ENCODE data around the gene USP48. TPM values are rescaled to one million over a fixed set of nuclear protein-coding genes. Genes with fewer than 3 reads are reported as not detected.

USP48 gene
- polyA plus RNA-seq, 2 donors, result 14.4 to 18.4 TPM

DNA sequence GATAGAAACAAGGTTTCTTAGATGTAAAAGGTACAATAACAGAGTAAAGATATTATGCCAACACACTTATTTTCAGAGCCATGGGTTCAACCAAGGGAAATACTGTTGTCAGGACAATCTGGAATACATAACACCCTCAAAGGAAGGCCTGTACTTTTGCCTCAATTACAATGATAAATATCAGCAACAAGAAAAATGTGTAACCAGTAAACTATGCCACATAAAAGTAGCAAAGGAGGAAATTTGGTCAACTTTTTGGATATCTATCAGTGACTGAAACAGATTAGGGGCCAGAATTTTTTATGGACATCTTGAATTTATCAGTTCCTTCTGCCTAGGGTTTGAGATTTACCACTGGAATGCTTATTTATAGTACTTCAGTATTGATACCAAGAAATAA lies 89.2 kb downstream of the USP48 start:
- H3K27me3 ChIP-seq (ENCODE audit: control insufficient read depth in 1 of 2, insufficient read depth in 2 of 2, low read length in 2 of 2), result no peaks in the 10 kb centered on the region
- H3K4me1 ChIP-seq (ENCODE audit: control insufficient read depth in 2 of 2, insufficient read depth in 2 of 2, low read length in 1 of 2), result no peaks in the 10 kb centered on the region
- peaks cover 10% of the 10 kb centered on the region in 2 donors for H3K36me3 ChIP-seq (ENCODE audit: control insufficient read depth in 2 of 2, insufficient read depth in 2 of 2, low read length in 1 of 2)
- H3K9me3 ChIP-seq (ENCODE audit: control insufficient read depth in 2 of 2, insufficient read depth in 1 of 2, low read depth in 1 of 2, low read length in 1 of 2), result no peaks in the 10 kb centered on the region
- H3K27ac ChIP-seq (ENCODE audit: low read depth in 2 of 2, low read length in 1 of 2), result no peak overlapping the region
- H3K4me3 ChIP-seq (ENCODE audit: low read depth in 1 of 2, low read length in 2 of 2), result no peak overlapping the region

DNA sequence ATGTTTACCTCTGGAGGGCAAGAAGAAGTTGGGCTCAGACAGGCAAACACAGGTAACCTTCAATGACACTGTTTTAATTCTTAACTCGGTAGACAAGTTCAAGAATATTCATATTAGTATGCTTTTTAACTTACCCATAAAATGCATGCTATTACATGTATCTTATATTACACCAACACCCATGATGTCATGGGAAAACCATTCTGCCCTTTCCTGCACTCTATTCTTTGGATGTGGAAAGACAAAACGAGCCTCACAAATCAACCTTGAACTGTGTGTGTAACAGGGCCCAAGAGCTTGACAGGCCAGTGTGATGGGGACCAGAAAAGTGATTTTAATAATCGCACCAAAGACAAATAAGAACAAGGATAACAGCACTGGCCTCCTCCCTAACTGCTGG lies 91.2 kb downstream of the USP48 start:
- no peak overlapping the region for H3K27ac ChIP-seq (ENCODE audit: low read depth in 2 of 2, low read length in 1 of 2)

GRCh38 chr1:21689661-21690372 lies 93.1 kb downstream of the USP48 start:
- no peak overlapping the region for H3K4me3 ChIP-seq (ENCODE audit: low read depth in 1 of 2, low read length in 2 of 2)
- WGBS, 2 donors, result 90 to 92% methylated on average over 6 of the region's 6 CpGs
- H3K27ac ChIP-seq (ENCODE audit: low read depth in 2 of 2, low read length in 1 of 2), result no peak overlapping the region
- no peaks in the 10 kb centered on the region for H3K9me3 ChIP-seq (ENCODE audit: control insufficient read depth in 2 of 2, insufficient read depth in 1 of 2, low read depth in 1 of 2, low read length in 1 of 2)
- H3K4me1 ChIP-seq (ENCODE audit: control insufficient read depth in 2 of 2, insufficient read depth in 2 of 2, low read length in 1 of 2), result no peaks in the 10 kb centered on the region
- H3K27me3 ChIP-seq (ENCODE audit: control insufficient read depth in 1 of 2, insufficient read depth in 2 of 2, low read length in 2 of 2), result no peaks in the 10 kb centered on the region
- H3K36me3 ChIP-seq (ENCODE audit: control insufficient read depth in 2 of 2, insufficient read depth in 2 of 2, low read length in 1 of 2), result peaks cover 18 to 19% of the 10 kb centered on the region in 2 donors

More for the DNA sequence above, 91.2 kb downstream of the USP48 start:
- no peaks in the 10 kb centered on the region for H3K4me1 ChIP-seq (ENCODE audit: control insufficient read depth in 2 of 2, insufficient read depth in 2 of 2, low read length in 1 of 2)
- 54 to 65% methylated on average over 3 of the region's 3 CpGs for WGBS, 2 donors
- H3K9me3 ChIP-seq (ENCODE audit: control insufficient read depth in 2 of 2, insufficient read depth in 1 of 2, low read depth in 1 of 2, low read length in 1 of 2), result no peaks in the 10 kb centered on the region
- H3K36me3 ChIP-seq (ENCODE audit: control insufficient read depth in 2 of 2, insufficient read depth in 2 of 2, low read length in 1 of 2), result peaks cover 14 to 16% of the 10 kb centered on the region in 2 donors
- no peaks in the 10 kb centered on the region for H3K27me3 ChIP-seq (ENCODE audit: control insufficient read depth in 1 of 2, insufficient read depth in 2 of 2, low read length in 2 of 2)
- H3K4me3 ChIP-seq (ENCODE audit: low read depth in 1 of 2, low read length in 2 of 2), result no peak overlapping the region

GRCh38 chr1:21687081-21687529 lies 95.8 kb downstream of the USP48 start:
- H3K27ac ChIP-seq (ENCODE audit: low read depth in 2 of 2, low read length in 1 of 2), result no peak overlapping the region
- no peaks in the 10 kb centered on the region for H3K9me3 ChIP-seq (ENCODE audit: control insufficient read depth in 2 of 2, insufficient read depth in 1 of 2, low read depth in 1 of 2, low read length in 1 of 2)
- 94 to 96% methylated on average over 2 of the region's 2 CpGs for WGBS, 2 donors
- H3K4me3 ChIP-seq (ENCODE audit: low read depth in 1 of 2, low read length in 2 of 2), result no peak overlapping the region
- no peaks in the 10 kb centered on the region for H3K4me1 ChIP-seq (ENCODE audit: control insufficient read depth in 2 of 2, insufficient read depth in 2 of 2, low read length in 1 of 2)
- no peaks in the 10 kb centered on the region for H3K27me3 ChIP-seq (ENCODE audit: control insufficient read depth in 1 of 2, insufficient read depth in 2 of 2, low read length in 2 of 2)
- H3K36me3 ChIP-seq (ENCODE audit: control insufficient read depth in 2 of 2, insufficient read depth in 2 of 2, low read length in 1 of 2), result peaks cover 13 to 15% of the 10 kb centered on the region in 2 donors

GRCh38 chr1:21685946-21686678 lies 96.8 kb downstream of the USP48 start:
- no peak overlapping the region for H3K4me3 ChIP-seq (ENCODE audit: low read depth in 1 of 2, low read length in 2 of 2)
- WGBS, 2 donors, result 97 to 99% methylated on average over 4 of the region's 4 CpGs
- H3K4me1 ChIP-seq (ENCODE audit: control insufficient read depth in 2 of 2, insufficient read depth in 2 of 2, low read length in 1 of 2), result no peaks in the 10 kb centered on the region
- H3K36me3 ChIP-seq (ENCODE audit: control insufficient read depth in 2 of 2, insufficient read depth in 2 of 2, low read length in 1 of 2), result peaks cover 11 to 13% of the 10 kb centered on the region in 2 donors
- no peak overlapping the region for H3K27ac ChIP-seq (ENCODE audit: low read depth in 2 of 2, low read length in 1 of 2)
- H3K9me3 ChIP-seq (ENCODE audit: control insufficient read depth in 2 of 2, insufficient read depth in 1 of 2, low read depth in 1 of 2, low read length in 1 of 2), result no peaks in the 10 kb centered on the region
- H3K27me3 ChIP-seq (ENCODE audit: control insufficient read depth in 1 of 2, insufficient read depth in 2 of 2, low read length in 2 of 2), result no peaks in the 10 kb centered on the region

DNA sequence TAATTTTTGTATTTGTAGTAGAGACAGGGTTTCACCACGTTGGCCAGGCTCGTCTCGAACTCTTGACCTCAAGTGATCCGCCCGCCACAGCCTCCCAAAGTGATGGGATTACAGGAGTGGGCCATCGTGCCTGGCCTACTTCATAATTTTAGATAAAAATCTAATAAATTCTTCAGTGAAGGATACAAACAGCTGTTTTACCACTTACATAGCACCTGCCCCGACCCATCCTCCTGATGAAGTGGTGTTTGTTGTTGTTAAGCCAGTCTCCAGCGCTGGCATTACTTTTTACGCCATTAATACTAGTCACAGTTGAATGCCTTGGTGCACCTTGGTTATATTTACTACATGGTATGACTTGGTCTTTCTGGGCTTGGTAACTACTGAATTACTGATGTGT lies 101.5 kb downstream of the USP48 start:
- H3K27ac ChIP-seq (ENCODE audit: low read depth in 2 of 2, low read length in 1 of 2), result no peak overlapping the region
- WGBS, 2 donors, result 88 to 89% methylated on average over 9 of the region's 9 CpGs
- peaks cover 2 to 6% of the 10 kb centered on the region in 2 donors for H3K36me3 ChIP-seq (ENCODE audit: control insufficient read depth in 2 of 2, insufficient read depth in 2 of 2, low read length in 1 of 2)
- no peaks in the 10 kb centered on the region for H3K9me3 ChIP-seq (ENCODE audit: control insufficient read depth in 2 of 2, insufficient read depth in 1 of 2, low read depth in 1 of 2, low read length in 1 of 2)
- H3K4me3 ChIP-seq (ENCODE audit: low read depth in 1 of 2, low read length in 2 of 2), result no peak overlapping the region
- peaks cover 0 to 3% of the 10 kb centered on the region in 2 donors for H3K4me1 ChIP-seq (ENCODE audit: control insufficient read depth in 2 of 2, insufficient read depth in 2 of 2, low read length in 1 of 2)
- no peaks in the 10 kb centered on the region for H3K27me3 ChIP-seq (ENCODE audit: control insufficient read depth in 1 of 2, insufficient read depth in 2 of 2, low read length in 2 of 2)

DNA sequence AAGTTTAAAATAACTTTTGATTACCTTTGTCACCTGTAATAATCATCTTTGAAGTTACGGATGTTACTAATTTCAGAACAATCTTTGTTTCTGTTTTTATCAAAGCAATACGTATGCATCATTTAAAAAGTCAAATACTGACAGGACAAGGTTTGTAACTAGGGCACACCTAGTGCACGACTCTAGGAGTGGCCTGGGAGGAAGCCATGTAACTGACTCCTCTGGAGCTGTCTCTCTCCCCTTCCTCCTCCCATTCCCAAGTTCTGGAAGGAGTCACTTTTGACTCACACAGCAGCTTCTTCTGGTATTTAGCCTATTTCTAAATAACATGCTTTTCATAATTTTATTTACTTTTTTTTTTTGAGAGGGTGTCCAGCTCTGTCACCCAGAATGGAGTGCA lies 102.0 kb downstream of the USP48 start:
- Histone ChIP-seq H3K27ac (ENCODE audit: low read depth in 2 of 2, low read length in 1 of 2) (no peak overlapping the region), H3K36me3 (ENCODE audit: control insufficient read depth in 2 of 2, insufficient read depth in 2 of 2, low read length in 1 of 2) (peaks cover 0 to 4% of the 10 kb centered on the region in 2 donors), H3K9me3 (ENCODE audit: control insufficient read depth in 2 of 2, insufficient read depth in 1 of 2, low read depth in 1 of 2, low read length in 1 of 2) (no peaks in the 10 kb centered on the region), H3K4me3 (ENCODE audit: low read depth in 1 of 2, low read length in 2 of 2) (no peak overlapping the region), H3K27me3 (ENCODE audit: control insufficient read depth in 1 of 2, insufficient read depth in 2 of 2, low read length in 2 of 2) (no peaks in the 10 kb centered on the region), H3K4me1 (ENCODE audit: control insufficient read depth in 2 of 2, insufficient read depth in 2 of 2, low read length in 1 of 2) (peaks cover 0 to 4% of the 10 kb centered on the region in 2 donors)
- 62 to 65% methylated on average over 3 of the region's 3 CpGs for WGBS, 2 donors

DNA sequence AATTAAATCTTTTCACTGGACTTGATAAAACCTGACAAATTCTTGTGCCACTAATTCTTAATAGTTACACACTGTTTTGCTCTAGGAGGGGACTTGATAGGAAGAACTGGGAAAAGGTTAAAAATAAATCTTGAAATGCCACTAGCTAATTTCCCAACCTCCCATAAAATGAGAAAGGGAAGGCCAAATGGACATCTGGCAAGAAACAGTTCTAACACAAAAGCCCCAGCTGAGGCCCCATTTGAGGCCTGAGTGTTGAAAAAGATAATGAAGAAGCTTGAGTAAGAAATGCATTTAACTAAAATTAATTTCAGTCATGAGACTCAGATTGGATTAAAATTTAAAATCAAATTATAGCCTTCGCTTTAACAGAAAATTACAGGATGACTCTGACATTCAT lies 102.6 kb downstream of the USP48 start:
- WGBS, 2 donors, result 91 to 98% methylated on average over 1 of the region's 1 CpG
- peaks cover 0 to 5% of the 10 kb centered on the region in 2 donors for H3K4me1 ChIP-seq (ENCODE audit: control insufficient read depth in 2 of 2, insufficient read depth in 2 of 2, low read length in 1 of 2)
- H3K27me3 ChIP-seq (ENCODE audit: control insufficient read depth in 1 of 2, insufficient read depth in 2 of 2, low read length in 2 of 2), result no peaks in the 10 kb centered on the region
- H3K27ac ChIP-seq (ENCODE audit: low read depth in 2 of 2, low read length in 1 of 2), result no peak overlapping the region
- peaks cover 0 to 2% of the 10 kb centered on the region in 2 donors for H3K36me3 ChIP-seq (ENCODE audit: control insufficient read depth in 2 of 2, insufficient read depth in 2 of 2, low read length in 1 of 2)
- no peaks in the 10 kb centered on the region for H3K9me3 ChIP-seq (ENCODE audit: control insufficient read depth in 2 of 2, insufficient read depth in 1 of 2, low read depth in 1 of 2, low read length in 1 of 2)
- no peak overlapping the region for H3K4me3 ChIP-seq (ENCODE audit: low read depth in 1 of 2, low read length in 2 of 2)

GRCh38 chr1:21677168-21677567 lies 105.8 kb downstream of the USP48 start:
- H3K27ac ChIP-seq (ENCODE audit: low read depth in 2 of 2, low read length in 1 of 2), result no peak overlapping the region
- WGBS, 2 donors, result 90 to 91% methylated on average over 6 of the region's 6 CpGs
- H3K4me3 ChIP-seq (ENCODE audit: low read depth in 1 of 2, low read length in 2 of 2), result no peak overlapping the region
- no peaks in the 10 kb centered on the region for H3K9me3 ChIP-seq (ENCODE audit: control insufficient read depth in 2 of 2, insufficient read depth in 1 of 2, low read depth in 1 of 2, low read length in 1 of 2)
- H3K27me3 ChIP-seq (ENCODE audit: control insufficient read depth in 1 of 2, insufficient read depth in 2 of 2, low read length in 2 of 2), result no peaks in the 10 kb centered on the region
- peaks cover 0 to 2% of the 10 kb centered on the region in 2 donors for H3K36me3 ChIP-seq (ENCODE audit: control insufficient read depth in 2 of 2, insufficient read depth in 2 of 2, low read length in 1 of 2)
- peaks cover 0 to 10% of the 10 kb centered on the region in 2 donors for H3K4me1 ChIP-seq (ENCODE audit: control insufficient read depth in 2 of 2, insufficient read depth in 2 of 2, low read length in 1 of 2)
